Neural cell (in vitro differentiated cells): ENCODE measurements around the gene KCNJ5.

Source experiments
- EP300 ChIP-seq: fragments of 450-650 bp; conservative IDR thresholded peaks from 2 replicates; pipeline ENCODE4 v1.6.1; 2014; ENCODE audit warnings: antibody characterized with exemption, mild to moderate bottlenecking, moderate library complexity; ENCODE audit not compliant: poor library complexity, severe bottlenecking
- EZH2 ChIP-seq: fragments of 200-600, 300-800 bp; shearing (Covaris generic), sonication (generic); IDR thresholded peaks from 2 replicates; pipeline ENCODE4 v1.6.1; 2014; ENCODE audit warnings: antibody characterized with exemption, low read length, borderline replicate concordance, mild to moderate bottlenecking; ENCODE audit not compliant: insufficient read depth, poor library complexity, severe bottlenecking
- POLR2AphosphoS5 ChIP-seq: IDR thresholded peaks from 2 replicates; pipeline ENCODE4 v1.6.1; 2012
- RAD21 ChIP-seq: fragments of 450-650 bp; conservative IDR thresholded peaks from 2 replicates; pipeline ENCODE4 v1.6.1; 2014; ENCODE audit warnings: antibody characterized with exemption, mild to moderate bottlenecking, moderate library complexity
- TAF1 ChIP-seq: IDR thresholded peaks from 2 replicates; pipeline ENCODE4 v1.6.1; 2012; ENCODE audit warnings: low read depth
- TF ChIP-seq, protein P1 (sequence below): fragments of 450-650 bp; IDR thresholded peaks from 2 replicates; pipeline ENCODE4 v1.5.1; 2014; ENCODE audit warnings: antibody characterized with exemption, mild to moderate bottlenecking, moderate library complexity; ENCODE audit not compliant: poor library complexity, severe bottlenecking
- TF ChIP-seq, protein P2 (sequence below): IDR thresholded peaks from 2 replicates; pipeline ENCODE4 v1.6.1; 2012; ENCODE audit warnings: borderline replicate concordance

DNA sequence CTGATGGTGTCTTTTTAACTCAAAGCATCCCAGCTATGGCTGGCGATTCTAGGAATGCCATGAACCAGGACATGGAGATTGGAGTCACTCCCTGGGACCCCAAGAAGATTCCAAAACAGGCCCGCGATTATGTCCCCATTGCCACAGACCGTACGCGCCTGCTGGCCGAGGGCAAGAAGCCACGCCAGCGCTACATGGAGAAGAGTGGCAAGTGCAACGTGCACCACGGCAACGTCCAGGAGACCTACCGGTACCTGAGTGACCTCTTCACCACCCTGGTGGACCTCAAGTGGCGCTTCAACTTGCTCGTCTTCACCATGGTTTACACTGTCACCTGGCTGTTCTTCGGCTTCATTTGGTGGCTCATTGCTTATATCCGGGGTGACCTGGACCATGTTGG lies 20.1 kb downstream of the KCNJ5 start:
- TF ChIP-seq POLR2AphosphoS5 (no peak), TAF1 (no peak), RAD21 (no peak), EP300 (no peak), EZH2 (no peak)
- TF ChIP-seq, protein P1, sequence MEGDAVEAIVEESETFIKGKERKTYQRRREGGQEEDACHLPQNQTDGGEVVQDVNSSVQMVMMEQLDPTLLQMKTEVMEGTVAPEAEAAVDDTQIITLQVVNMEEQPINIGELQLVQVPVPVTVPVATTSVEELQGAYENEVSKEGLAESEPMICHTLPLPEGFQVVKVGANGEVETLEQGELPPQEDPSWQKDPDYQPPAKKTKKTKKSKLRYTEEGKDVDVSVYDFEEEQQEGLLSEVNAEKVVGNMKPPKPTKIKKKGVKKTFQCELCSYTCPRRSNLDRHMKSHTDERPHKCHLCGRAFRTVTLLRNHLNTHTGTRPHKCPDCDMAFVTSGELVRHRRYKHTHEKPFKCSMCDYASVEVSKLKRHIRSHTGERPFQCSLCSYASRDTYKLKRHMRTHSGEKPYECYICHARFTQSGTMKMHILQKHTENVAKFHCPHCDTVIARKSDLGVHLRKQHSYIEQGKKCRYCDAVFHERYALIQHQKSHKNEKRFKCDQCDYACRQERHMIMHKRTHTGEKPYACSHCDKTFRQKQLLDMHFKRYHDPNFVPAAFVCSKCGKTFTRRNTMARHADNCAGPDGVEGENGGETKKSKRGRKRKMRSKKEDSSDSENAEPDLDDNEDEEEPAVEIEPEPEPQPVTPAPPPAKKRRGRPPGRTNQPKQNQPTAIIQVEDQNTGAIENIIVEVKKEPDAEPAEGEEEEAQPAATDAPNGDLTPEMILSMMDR, result no peak
- TF ChIP-seq, protein P2, sequence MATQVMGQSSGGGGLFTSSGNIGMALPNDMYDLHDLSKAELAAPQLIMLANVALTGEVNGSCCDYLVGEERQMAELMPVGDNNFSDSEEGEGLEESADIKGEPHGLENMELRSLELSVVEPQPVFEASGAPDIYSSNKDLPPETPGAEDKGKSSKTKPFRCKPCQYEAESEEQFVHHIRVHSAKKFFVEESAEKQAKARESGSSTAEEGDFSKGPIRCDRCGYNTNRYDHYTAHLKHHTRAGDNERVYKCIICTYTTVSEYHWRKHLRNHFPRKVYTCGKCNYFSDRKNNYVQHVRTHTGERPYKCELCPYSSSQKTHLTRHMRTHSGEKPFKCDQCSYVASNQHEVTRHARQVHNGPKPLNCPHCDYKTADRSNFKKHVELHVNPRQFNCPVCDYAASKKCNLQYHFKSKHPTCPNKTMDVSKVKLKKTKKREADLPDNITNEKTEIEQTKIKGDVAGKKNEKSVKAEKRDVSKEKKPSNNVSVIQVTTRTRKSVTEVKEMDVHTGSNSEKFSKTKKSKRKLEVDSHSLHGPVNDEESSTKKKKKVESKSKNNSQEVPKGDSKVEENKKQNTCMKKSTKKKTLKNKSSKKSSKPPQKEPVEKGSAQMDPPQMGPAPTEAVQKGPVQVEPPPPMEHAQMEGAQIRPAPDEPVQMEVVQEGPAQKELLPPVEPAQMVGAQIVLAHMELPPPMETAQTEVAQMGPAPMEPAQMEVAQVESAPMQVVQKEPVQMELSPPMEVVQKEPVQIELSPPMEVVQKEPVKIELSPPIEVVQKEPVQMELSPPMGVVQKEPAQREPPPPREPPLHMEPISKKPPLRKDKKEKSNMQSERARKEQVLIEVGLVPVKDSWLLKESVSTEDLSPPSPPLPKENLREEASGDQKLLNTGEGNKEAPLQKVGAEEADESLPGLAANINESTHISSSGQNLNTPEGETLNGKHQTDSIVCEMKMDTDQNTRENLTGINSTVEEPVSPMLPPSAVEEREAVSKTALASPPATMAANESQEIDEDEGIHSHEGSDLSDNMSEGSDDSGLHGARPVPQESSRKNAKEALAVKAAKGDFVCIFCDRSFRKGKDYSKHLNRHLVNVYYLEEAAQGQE, result no peak
